ENCODE results near the gene SMC4.

SMC4 gene

GRCh38 chr3:160444411-160444810 is 45.0 kb downstream of the SMC4 start:
- no peak overlapping the region for H3K4me3 ChIP-seq (ENCODE audit: low read depth, low read length)
- TF ChIP-seq CTCF (IDR thresholded peaks at IDR 0.05; ENCODE audit: low read depth, low read length, missing control alignments): no peak

GRCh38 chr3:160445854-160446253 is 46.4 kb downstream of the SMC4 start:
- no peak for TF ChIP-seq CTCF (IDR thresholded peaks at IDR 0.05; ENCODE audit: low read depth, low read length, missing control alignments)
- no peak for DNase-seq (ENCODE audit: low read depth)
- H3K4me3 ChIP-seq (ENCODE audit: low read depth, low read length): no peak overlapping the region

More at GRCh38 chr3:160444411-160444810, 45.0 kb downstream of the SMC4 start:
- DNase-seq (ENCODE audit: low read depth): no peak

DNA sequence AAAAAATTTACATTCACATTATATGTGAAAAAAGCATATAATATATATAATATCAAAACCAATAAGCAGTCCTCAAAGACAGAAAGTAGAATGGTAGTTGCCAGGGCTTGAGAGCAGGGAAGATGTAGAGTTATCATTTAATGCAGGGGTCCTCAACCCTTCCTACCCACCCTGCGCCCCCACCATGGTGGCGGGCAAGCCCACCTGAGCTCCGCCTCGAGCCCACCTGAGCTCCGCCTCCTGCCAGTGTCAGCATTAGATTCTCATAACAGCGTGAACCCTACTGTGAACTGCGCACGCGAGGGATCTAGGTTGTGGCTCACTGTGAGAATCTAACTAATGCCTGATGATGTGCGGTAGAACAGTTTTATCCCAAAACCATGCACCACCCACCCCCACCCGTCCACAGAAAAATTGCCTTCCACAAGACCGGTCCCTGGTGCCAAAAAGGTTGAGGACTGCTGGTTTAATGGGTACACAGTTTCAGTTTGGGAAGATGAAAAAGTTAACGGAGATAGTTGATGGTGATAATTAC is 47.1 kb downstream of the SMC4 start:
- TF ChIP-seq CTCF (IDR thresholded peaks at IDR 0.05; ENCODE audit: low read depth, low read length, missing control alignments): no peak
- no peak for DNase-seq (ENCODE audit: low read depth)
- H3K4me3 ChIP-seq (ENCODE audit: low read depth, low read length): no peak overlapping the region

DNA sequence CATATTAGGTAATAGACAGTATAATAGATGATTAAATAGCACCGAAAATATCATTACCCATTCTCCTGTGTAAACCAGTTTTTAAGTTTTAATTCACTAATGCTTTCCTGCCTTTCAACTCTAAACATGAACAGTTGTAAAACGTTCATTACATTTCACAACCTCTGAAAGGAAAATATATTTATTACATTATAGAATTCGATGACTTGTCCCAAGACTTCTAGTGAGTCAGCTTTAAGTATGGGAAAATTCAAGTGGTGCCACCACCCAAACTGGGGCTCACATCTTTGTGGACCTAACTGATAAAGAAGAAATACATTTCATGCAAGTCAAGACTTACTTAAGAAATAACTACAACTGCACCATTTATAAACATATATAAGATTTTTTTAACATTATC is 48.1 kb downstream of the SMC4 start:
- no peak for DNase-seq (ENCODE audit: low read depth)
- H3K4me3 ChIP-seq (ENCODE audit: low read depth, low read length): no peak overlapping the region; the same call in 1 of the 2 replicates
- TF ChIP-seq CTCF (IDR thresholded peaks at IDR 0.05; ENCODE audit: low read depth, low read length, missing control alignments): no peak

DNA sequence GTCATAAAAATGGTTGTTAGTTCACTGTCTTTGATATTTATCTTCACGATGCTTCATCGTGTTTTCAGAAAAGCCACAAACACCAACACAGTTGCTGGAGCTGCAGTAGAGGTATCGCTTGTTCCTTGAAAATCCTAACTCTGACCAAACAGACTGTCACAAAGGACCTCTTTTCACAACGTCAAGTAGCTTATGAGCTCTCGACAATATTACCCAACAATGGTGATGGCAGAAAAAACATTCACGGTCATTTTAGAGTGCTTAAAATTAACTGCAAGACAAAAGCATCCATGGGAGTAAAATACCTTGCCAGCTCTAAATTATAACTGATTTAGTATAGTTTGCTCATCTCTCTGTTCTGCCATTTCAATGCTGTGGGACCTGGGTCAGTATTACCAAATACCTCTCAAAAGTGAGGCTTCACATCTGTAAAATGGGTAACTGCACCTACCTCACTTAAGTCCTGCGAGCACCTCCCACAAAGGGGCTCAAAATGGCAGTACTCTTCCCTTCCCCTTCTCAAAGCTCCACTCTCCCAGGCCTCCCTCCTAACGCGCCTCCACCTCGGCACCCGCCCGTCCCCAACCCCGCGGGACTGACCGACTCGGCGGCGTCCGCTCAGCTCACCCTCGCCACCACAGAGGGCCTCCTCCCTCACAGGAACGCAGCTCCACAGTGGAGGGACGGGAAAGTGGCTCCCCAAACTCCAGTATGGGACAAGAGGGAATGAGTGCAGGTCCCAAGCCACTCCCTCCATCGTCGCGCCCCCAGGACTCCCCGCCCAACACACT is 49.6 kb downstream of the SMC4 start:
- DNase-seq (ENCODE audit: low read depth): peak; percentile 49
- peak overlapping the region; percentile 67 for H3K4me3 ChIP-seq (ENCODE audit: low read depth, low read length)
- TF ChIP-seq CTCF (IDR thresholded peaks at IDR 0.05; ENCODE audit: low read depth, low read length, missing control alignments): no peak

DNA sequence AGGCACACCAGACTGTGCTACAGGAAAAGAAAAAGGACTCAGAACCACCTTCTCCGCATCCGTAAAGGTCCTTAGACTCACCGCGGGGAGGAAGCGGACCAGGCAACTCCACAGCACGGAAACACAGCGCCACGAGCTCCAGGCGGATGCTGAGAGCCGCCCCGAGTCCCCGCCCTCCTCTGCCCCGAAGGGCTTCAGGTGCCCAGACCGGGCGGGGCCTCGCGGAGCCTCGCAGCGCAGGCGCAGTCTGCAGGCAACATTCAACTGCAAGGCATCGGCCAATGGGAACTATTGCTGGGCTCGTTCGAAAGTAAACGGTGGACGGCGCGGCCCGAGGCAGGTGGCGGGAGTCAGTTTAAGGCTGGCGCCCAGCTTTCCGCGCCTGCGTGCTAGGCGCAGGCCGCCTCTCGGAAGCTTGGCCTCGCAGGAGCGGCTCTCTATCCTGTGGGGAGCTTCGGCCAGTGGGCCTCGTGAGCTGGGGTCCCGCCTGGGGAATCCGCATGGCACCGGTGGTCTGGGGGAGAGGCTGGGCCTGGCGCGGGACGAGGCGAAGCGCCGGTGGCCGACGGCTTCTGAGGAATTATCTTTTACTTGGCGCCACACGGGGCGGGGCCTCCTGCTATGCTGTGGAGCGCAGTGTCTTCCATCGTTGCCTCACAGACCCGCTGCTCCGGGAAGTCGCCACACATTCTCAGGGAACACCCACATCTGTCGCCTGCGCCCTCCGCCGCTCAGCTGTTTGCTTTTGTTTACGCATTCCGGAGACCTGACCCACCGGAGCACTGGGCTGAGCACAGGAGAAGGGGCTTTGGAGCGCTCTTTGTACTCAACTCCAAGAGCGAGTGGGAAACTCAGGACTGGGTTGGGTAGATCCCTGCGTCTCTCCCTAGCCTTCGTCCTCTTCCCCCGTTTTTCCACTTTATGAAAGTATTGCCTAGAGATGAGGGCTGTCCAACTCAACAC is 50.5 kb downstream of the SMC4 start, which contains the start of gene TRIM59:
Gene TRIM59, minus strand, starts transcription at position 151 of the 963 bp plus-strand sequence. CDS start 10,603 bp downstream, outside the sequence.
- H3K4me3 ChIP-seq (ENCODE audit: low read depth, low read length): peak within 1 kb of the TSS; percentile 67
- no peak for TF ChIP-seq CTCF (IDR thresholded peaks at IDR 0.05; ENCODE audit: low read depth, low read length, missing control alignments)
- DNase-seq (ENCODE audit: low read depth): peak; percentile 89
